Left renal cortex interstitium (tissue), 4 donors: ENCODE data around the gene HEATR5A. TPM values are rescaled to one million over a fixed set of nuclear protein-coding genes. Genes with fewer than 3 reads are reported as not detected.
"Not testable (repeated sequence)": the region's sequence is repeated elsewhere in the genome, so short reads cannot be mapped to it uniquely, and the experiment has no call there.

Experiments used
- DNase-seq, 4 donors: peaks; one replicate each; pipeline ENCODE4 v3.0.0-alpha.2; 2013; ENCODE audit warnings: low read depth in 4 of 4, low spot score in 2 of 4, missing footprints in 1 of 4
- polyA plus RNA-seq, 4 donors: library from polyadenylated mRNA; unstranded; fragments of 120-200 nt; gene quantifications; one replicate each; pipeline ENCODE4 v1.2.1, GENCODE V29; 2013; ENCODE audit not compliant: insufficient read length in 4 of 4

HEATR5A gene
- polyA plus RNA-seq, 4 donors, result 16.9 to 19.4 (median 17.8) TPM

DNA sequence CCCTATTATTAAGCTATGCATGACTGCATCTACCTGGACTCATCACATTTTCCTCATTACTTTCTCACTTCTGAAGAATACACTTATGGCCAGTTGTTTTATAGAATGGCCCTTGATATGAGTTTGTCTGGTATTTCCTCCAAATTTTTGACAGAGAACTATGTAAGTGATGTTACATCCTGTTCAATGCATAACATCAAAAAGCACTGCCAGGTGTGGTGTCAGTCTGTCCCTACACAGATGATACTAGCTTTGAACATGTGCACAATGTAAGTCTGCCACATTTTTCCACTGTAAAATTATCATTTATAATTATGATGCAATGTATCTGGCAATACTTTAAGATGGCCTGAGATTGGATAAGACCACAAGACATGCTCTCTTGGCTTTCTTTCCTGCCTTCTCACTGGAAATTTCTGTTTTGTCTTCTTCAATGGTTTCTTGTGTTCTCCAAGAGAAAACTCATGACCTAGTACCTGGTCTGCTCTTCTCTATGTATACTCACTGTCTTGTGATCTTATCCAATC, 28.3 kb downstream of the HEATR5A start:
- DNase-seq, result no peak

DNA sequence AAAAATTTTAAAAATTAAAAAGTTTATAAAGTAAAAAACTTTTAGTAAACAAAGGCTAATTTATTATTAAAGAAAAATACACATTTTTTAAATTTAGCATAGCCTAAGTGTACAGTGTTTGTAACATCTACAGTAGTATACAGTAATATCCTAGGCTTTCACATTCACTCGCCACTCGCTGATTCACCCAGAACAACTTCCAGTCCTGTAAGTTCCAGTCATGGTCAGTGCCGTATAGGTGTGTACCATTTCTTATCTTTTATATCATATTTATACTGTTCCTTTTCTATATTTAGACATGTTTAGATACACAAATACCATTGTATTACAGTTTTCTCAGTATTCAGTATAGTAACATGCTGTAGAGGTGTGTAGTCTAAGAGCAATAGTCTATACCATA, 28.9 kb downstream of the HEATR5A start:
- DNase-seq, result no peak

DNA sequence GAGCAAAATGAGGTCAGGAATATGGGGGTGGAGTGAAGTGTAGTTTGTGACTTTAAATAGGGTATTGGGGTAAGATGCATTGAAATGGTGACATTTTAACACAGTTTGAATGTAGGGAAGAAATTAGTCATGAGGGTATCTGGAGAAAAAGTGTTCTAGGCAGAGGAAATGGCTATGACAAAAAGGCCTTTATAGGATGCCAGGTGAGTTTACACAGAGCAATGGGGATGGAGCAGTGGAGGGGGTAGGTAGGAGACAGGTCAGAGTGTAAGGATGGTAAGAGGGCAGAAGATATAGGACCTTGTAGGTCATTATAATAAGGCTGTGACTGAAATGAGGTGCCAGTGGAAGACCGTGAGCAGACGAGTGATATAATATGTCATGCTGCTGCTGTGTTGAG, 30.4 kb downstream of the HEATR5A start:
- DNase-seq, result no peak

DNA sequence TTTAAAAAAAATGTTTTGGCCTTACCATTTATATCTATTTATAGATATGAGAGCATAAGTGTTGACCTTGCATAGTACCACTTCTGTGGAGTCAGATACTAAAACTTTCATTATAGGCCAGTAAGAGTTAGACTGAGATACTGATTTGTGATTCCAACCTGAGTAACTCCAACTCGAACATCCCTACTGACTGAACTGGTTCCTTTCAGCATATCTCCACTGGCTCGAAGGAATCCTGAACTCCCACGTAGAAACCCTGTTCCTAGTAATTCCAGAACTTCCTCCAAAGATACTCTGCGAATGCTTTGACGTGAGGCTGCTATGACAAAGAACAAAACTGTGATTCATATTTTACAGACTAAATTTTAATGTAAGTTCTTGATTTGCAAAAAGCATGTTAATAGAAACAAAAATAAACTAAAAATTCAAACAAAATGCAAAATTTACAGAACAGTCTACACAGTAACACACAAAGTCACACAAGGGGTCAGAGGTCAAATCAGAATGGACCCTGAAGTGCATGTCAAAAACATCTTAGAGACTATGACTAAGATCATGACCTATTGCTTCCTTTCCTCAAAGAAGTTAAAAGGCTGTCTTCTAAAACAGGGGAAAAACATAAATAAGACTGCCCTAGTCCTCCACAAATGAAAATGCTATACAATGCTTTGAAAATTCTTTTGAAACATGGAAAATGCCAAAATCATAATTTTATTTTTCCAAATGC, 31.5 kb downstream of the HEATR5A start:
- DNase-seq, result no peak

DNA sequence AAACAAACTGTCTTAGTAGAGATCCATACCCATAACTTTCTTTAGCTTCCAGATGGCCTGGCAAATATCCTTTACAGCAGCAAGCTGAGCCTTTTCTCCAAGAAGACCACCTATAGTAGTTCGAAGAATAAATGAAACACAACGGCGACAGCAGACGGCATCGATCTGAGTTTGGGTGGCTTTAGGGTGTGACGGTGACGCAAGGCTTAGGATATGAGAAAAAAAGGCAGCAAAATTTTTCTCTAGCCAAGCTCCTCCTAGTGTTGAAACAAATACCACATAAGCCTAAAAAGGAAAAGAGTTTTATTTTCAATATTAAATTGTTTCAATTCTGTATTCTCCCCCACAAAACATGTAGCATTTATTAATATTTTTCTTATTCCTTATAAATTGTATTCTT, 33.3 kb downstream of the HEATR5A start:
- no peak for DNase-seq

DNA sequence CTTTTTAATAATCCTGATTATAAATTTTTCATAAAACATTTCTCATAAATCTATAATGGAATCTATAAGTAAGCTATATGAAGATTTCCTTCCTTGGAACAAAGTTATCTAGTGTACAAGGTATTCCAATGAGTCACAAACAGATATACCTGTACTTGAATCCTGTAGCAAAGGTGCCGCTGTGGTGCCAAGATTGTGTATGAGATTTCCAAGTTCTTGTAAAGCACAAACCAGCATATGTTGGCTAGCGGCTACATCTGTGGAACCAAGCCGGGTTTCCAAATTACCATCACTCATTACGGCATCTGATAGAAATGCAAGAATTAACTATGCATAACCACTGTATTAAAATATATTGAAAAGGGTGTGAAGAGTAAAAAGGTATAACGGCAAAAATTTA, 34.1 kb downstream of the HEATR5A start:
- no peak for DNase-seq

DNA sequence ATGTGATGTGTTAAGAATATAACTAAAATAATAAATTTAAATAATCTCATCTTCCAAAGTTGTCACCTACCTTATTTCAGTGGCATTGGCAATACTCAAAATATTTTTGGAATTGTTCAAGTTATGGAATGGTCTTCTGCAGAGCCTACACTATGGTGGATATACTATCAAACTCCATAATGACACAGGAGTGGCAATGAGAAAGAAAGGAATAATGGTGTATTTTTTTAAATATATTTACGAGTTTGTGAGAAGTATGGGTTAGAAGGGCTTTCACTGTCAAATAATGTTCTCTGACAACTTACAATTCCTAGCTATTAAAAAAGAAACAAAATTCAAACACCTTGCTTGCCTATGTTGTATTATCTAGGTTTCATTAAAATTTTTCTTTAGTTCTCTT, 38.1 kb downstream of the HEATR5A start:
- no peak for DNase-seq

DNA sequence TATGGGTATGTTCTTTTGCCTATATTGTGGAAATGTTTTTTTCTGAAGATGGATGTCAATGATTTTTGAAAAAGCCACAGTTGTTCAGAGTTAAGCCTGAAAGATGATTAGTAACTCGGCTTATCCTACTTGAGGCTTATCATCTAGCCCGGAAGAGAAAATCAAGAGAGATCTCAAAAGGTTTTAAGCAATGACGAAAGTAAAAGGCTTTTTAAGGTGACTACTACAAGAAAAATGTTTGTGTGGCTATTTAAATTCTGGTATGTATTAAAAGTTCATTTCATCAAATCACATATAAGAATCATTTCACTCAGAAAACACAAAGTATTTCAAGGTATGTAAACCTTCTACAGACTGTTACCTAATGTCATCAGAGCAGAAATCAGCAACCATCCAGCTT, 40.2 kb downstream of the HEATR5A start:
- DNase-seq, result no peak

DNA sequence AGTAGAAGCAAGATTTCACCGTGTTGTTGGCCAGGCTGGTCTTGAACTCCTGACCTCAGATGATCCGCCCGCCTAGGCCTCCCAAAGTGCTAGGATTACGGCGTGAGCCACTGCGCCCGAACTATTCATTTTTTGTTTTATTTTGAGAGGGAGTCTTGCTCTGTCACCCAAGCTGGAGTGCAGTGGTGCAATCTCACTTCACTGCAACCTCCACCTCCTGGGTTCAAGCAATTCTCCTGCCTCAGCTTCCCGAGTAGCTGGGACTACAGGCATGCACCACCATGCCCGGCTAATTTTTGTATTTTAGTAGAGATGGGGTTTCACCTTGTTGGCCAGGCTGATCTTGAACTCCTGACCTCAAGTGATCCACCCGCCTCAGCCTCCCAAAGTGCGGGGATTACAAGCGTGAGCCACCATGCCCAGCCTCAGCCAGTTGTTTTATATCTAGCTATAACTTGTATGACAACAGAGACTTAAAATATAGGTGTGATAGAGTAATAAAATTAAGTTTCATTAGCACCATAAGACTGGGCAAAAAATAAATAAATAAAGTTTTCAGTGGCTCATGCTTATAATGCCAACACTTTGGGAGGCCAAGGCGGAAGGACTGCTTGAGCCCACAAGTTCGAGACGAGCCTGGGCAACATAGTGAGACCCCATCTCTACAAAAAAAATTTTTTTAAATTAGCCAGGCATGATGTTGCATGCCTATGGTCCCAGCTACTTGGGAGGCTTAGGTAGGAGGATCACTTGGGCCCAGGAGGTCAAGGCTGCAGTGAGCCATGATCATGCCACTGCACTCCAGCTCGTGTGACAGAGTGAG, 41.0 kb downstream of the HEATR5A start:
- not testable (repeated sequence) for DNase-seq

DNA sequence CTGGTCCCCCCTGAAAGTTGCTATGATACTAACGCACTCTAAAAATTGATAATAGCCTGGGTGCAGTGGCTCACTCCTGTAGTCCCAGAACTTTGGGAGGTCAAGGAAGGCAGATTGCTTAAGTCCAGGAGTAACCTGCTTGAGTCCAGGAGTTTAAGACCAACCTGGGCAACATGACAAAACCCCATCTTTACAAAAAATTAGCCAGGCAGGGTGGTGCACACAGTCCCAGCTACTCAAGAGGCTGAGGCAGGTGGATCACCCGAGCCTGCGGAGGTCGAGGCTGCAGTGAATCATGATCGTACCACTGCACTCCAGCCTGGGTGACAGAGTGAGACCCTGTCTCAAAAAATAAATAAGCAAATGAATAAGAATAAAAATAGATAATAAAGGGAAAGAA, 42.9 kb downstream of the HEATR5A start:
- no peak for DNase-seq

DNA sequence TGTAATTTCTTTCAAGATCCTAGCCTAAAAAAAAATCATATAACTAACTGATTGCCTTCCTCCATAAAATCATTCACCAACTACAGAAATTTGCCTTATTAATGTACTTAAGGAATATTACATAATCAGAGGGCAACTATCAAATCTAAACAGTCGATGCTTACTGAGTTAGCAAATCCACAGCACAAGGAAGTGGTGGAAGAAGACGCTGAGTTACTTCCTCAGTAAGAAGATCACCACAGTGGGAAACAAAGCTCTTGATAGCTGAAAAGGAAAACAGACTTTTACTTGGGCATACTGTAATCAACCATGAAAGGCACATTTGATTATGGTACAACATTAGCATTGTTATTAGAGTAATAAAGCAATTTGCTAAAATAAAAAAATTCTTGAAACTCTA, 48.7 kb downstream of the HEATR5A start:
- no peak for DNase-seq

DNA sequence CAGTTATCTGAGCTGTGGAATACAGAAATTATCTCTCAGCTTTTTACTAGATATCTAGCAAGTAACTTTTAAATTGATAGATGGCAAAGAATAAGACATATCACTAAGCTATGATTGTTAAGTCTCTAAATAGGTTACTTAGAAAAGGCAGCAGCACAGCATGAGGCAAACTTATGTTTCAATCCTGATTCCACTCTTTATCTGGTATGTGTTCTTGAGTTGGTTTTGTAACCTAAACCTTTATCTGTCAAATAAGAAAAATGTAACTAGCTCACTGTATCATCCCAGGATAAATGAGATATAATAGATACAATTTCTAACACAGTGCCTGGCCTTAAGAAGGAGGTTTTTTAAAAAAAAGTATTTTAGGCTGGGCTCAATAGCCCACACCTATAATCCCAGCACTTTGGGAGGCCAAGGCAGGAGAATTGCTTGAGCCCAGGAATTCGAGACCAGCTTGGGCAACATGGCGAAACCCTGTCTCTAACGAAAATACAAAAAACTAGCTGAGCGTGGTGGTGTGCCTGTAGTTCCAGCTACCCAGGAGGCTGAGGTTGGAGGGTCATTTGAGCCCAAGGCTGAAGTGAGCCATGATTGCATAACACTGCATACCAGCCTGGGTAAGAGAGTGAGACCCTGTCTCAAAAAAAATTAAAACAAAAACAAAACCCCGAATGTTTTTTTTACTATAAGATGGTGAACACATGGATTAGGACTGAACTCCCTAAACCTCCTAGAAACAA, 56.8 kb downstream of the HEATR5A start:
- DNase-seq, result no peak

DNA sequence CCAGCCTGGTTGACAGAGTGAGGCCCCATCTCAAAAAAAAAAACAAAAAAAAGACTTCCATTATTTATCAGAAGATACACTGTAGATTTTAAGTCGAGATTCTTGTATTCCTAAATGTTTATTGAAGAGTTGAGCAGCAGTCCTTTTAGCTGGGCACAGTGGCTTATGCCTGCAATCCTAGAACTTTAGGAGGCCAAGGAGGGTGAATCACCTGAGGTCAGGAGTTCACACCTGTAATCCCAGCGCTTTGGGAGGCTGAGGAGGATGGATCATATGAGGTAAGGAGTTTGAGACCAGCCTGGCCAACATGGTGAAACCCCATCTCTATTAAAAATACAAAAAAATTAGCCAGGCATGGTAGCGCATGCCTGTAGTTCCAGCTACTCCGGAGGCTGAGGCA, 57.6 kb downstream of the HEATR5A start:
- no peak for DNase-seq

DNA sequence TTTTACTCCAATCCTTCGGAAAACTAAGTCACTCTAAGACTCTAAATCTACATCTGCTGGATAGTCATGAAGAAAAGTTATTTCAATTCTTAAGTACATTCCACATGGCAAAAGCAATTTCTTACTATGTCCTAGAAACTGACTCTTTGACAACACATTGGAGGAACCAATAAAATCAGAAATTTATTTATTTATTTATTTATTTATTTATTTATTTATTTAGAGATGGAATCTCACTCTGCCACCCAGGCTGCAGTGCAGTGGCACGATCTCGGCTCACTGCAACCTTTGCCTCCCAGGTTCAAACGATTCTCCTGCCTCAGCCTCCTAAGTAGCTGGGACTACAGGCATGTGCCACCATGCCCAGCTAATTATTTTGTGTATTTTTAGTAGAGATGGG, 58.6 kb downstream of the HEATR5A start:
- not testable (repeated sequence) for DNase-seq

DNA sequence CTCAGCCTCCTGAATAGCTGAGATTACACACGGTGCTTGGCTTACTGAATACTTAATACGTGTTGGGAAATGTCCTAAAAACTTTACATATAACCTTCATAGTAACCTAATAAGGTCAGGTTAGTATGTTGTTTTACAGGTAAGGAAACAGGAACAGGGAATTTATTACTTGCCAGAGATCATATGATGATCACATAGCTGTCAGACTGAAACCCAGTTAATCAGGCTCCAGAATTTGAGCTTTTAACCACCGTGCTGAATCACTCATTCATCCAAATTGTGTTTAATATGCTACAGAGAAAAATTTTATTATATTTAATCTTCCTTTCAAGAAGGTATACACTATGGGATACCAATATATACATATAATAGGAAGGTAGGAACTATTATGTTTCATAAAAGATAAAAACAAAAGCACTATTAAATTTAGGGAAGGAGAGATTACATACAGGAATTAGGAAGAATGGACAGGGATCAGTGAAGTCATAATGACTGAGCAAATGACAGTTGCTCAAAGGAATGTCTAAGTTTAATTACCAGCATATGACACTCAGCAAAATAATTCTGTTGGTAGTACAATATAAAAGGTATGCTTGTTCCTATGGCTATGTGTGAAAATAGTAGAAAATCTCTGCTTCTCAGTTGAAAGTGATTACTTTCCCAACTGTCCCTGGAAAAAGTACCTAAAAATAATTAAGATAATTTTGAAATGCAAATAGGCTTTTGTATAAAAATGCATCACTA, 59.3 kb downstream of the HEATR5A start:
- no peak for DNase-seq

DNA sequence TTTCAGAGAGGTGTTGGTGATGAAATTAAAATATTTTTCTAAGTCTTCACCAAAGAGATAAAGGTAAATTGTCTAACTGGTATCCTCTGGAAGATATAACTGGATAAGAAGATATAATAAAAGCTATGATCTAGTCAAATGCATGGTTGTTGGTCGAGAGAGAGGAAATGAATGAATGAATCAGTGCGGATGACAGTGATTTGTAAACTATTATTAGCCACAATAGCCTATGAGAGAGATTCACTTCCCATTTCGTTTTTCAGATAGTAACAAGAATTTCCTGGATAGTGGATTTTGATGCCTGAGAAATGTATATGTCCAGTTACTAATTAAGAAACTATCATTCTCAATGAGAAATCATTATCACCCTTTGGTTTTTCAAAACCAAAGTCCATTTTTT, 63.1 kb downstream of the HEATR5A start:
- no peak for DNase-seq

DNA sequence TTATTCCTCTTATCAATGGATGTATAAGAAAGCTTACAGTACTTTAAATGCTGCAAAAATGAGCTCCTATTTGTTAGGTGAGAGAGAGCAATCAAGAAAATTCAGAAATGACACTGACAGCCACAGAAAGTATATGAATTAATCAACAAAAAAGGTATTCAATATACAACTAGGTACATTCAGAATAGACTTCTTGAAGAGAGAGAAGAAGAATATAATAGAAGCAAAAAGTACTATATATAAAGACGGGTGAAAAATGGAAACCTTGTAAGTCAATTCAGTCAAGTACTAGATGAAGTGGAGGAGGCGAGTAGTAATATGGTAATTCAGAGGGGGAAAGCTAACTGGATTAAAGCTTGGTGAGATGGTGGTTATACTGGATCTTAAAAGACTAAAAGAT, 74.3 kb downstream of the HEATR5A start:
- no peak for DNase-seq

DNA sequence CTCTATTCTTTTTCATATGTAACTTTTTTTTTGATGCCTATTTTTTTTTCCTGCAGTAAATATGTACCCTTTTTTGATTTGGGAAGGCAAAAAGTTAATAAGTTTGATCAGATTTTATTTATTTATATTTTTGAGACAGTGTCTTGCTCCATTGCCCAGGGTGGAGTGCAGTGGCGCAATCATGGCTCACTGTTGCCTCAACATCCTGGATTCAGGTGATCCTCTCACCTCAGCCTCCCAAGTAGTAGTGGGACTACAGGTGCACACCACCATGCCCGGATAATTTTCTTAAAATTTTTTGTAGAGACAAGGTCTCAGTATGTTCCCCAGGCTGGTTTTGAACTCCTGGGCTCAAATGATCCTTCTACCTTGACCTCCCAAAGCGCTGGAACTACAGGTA, 79.1 kb downstream of the HEATR5A start:
- no peak for DNase-seq

DNA sequence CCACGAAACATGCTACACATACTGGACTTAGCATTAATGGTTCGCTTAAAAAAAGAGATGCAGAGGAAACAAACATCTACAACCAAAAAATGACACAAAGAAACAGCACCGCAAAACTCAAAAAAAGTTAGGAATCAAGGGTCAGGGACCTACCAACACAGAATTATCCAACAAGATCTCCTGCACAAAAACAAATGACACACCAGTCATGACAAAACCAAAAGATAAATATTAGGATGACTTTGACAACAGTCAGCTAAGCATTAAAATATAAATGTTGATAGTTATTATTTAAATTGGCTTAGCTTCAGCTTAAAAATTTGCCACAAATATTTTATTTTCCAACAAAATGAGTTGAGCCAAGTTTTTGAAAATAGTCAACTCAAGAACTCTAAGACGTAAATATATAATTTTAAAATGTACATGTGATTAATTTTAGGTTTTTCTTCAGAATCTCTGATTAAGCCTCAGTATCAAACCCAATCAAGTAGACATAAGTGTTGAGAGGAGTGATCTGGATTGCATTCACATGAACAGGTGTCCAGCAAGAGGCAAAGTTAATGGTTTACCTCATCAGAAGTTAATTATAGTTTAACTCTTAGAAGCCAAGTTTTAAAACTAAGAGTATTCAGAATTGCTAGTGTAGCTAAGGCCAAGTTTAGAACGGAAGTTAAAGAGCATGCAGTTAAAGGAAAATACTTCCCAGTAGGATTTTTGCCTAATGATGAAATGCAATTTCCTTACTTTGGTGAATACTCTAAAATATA, 79.9 kb downstream of the HEATR5A start:
- no peak for DNase-seq

DNA sequence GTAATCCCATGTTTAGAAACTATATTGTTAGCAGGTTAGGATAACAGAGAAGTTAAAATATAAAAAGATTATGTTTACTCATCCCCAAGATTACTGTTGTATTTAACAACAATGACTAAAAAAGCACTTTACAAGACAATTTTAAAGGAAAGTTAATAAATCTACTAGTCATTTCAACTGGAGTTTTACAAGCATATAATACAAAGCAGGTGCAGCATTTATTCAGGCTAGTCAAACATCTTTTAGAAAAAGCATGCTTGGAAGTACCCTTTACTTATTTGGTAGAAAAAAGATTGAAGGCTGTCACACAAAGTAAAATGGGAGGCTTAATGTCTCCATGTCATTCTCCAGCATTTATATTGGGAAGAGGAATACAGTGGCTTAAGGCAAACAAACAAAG, 80.6 kb downstream of the HEATR5A start:
- no peak for DNase-seq
